ENCODE measurements around the gene IKBKE.
A peak's percentile ranks its signal among the peaks of the same experiment; 100 is the strongest.

IKBKE gene

GRCh38 chr1:206439205-206439604, 31.1 kb upstream of the IKBKE start:
- peaks cover 2% of the 10 kb centered on the region for H3K9me3 ChIP-seq (ENCODE audit: insufficient read depth, low read depth, low read length)
- no peak overlapping the region for H3K14ac ChIP-seq (ENCODE audit: low read length)
- no peak overlapping the region for H2AFZ ChIP-seq (ENCODE audit: insufficient read depth, low read length, poor library complexity)
- no peaks in the 10 kb centered on the region for H3K27me3 ChIP-seq (ENCODE audit: insufficient read depth, low read length)
- H3K4ac ChIP-seq (ENCODE audit: low read depth, low read length) = no peak overlapping the region
- no peak overlapping the region for H4K8ac ChIP-seq (ENCODE audit: low read depth, low read length)
- H2BK120ac ChIP-seq (ENCODE audit: insufficient read depth, low read length, poor library complexity) = no peak overlapping the region
- no peak overlapping the region for H3K4me2 ChIP-seq (ENCODE audit: low read length)
- WGBS (ENCODE audit: extremely low coverage, insufficient coverage, insufficient read length) = no CpG with 5 or more reads among the region's 2 CpGs
- H3K18ac ChIP-seq (ENCODE audit: low read length) = no peak overlapping the region
- DNase-seq = peak; percentile 33 to 72
- no peak overlapping the region for H2BK12ac ChIP-seq (ENCODE audit: low read length)
- H3K4me3 ChIP-seq (ENCODE audit: low read depth, low read length) = no peak overlapping the region
- H3K23ac ChIP-seq (ENCODE audit: low read length) = no peak overlapping the region
- H3K9ac ChIP-seq (ENCODE audit: low read length) = no peak overlapping the region
- H4K12ac ChIP-seq (ENCODE audit: low read depth, low read length) = no peak overlapping the region
- no peak overlapping the region for H3K27ac ChIP-seq (ENCODE audit: low read depth, low read length)
- H2BK5ac ChIP-seq (ENCODE audit: low read depth, low read length, poor library complexity) = no peak overlapping the region
- no peaks in the 10 kb centered on the region for H3K4me1 ChIP-seq (ENCODE audit: control insufficient read depth in 1 of 2, insufficient read depth in 2 of 2, low read length in 2 of 2)
- H4K91ac ChIP-seq (ENCODE audit: low read depth, low read length) = no peak overlapping the region
- H3K79me1 ChIP-seq (ENCODE audit: low read length) = no peaks in the 10 kb centered on the region
- H2AK5ac ChIP-seq (ENCODE audit: low read length) = no peak overlapping the region
- peaks cover 27 to 42% of the 10 kb centered on the region in 2 experiments for H3K36me3 ChIP-seq (ENCODE audit: control insufficient read depth in 1 of 2, insufficient read depth in 2 of 2, low read length in 2 of 2)
- H3K79me2 ChIP-seq (ENCODE audit: control insufficient read depth, insufficient read depth, low read length, poor library complexity) = no peaks in the 10 kb centered on the region

- Histone ChIP-seq H3K79me1 (ENCODE audit: low read length) (no peaks in the 10 kb centered on the region), H2BK120ac (ENCODE audit: insufficient read depth, low read length, poor library complexity) (no peak overlapping the region)
- no CpG with 5 or more reads among the region's 7 CpGs for WGBS (ENCODE audit: extremely low coverage, insufficient coverage, insufficient read length)
These were observed 28.8 kb upstream of the IKBKE start for GRCh38 chr1:206441336-206441967.

GRCh38 chr1:206442101-206442500, 28.2 kb upstream of the IKBKE start:
- Histone ChIP-seq H4K12ac (ENCODE audit: low read depth, low read length) (no peak overlapping the region), H3K14ac (ENCODE audit: low read length) (no peak overlapping the region), H3K4me1 (ENCODE audit: control insufficient read depth in 1 of 2, insufficient read depth in 2 of 2, low read length in 2 of 2) (no peaks in the 10 kb centered on the region), H2BK5ac (ENCODE audit: low read depth, low read length, poor library complexity) (no peak overlapping the region), H3K23ac (ENCODE audit: low read length) (no peak overlapping the region), H4K91ac (ENCODE audit: low read depth, low read length) (no peak overlapping the region), H3K4me2 (ENCODE audit: low read length) (no peak overlapping the region), H2AFZ (ENCODE audit: insufficient read depth, low read length, poor library complexity) (no peak overlapping the region), H3K79me1 (ENCODE audit: low read length) (no peaks in the 10 kb centered on the region), H3K9me3 (ENCODE audit: insufficient read depth, low read depth, low read length) (peaks cover 4% of the 10 kb centered on the region), H3K27ac (ENCODE audit: low read depth, low read length) (no peak overlapping the region), H2BK12ac (ENCODE audit: low read length) (no peak overlapping the region), H3K36me3 (ENCODE audit: control insufficient read depth in 1 of 2, insufficient read depth in 2 of 2, low read length in 2 of 2) (peaks cover 34 to 55% of the 10 kb centered on the region in 2 experiments), H3K79me2 (ENCODE audit: control insufficient read depth, insufficient read depth, low read length, poor library complexity) (no peaks in the 10 kb centered on the region), H3K18ac (ENCODE audit: low read length) (no peak overlapping the region), H2BK120ac (ENCODE audit: insufficient read depth, low read length, poor library complexity) (no peak overlapping the region), H3K4me3 (ENCODE audit: low read depth, low read length) (no peak overlapping the region), H2AK5ac (ENCODE audit: low read length) (no peak overlapping the region), H3K9ac (ENCODE audit: low read length) (no peak overlapping the region), H3K4ac (ENCODE audit: low read depth, low read length) (no peak overlapping the region), H3K27me3 (ENCODE audit: insufficient read depth, low read length) (no peaks in the 10 kb centered on the region), H4K8ac (ENCODE audit: low read depth, low read length) (no peak overlapping the region)
- no CpG with 5 or more reads among the region's 4 CpGs for WGBS (ENCODE audit: extremely low coverage, insufficient coverage, insufficient read length)
- no peak for DNase-seq

More at GRCh38 chr1:206441336-206441967, 28.8 kb upstream of the IKBKE start:
- no peak overlapping the region for H2AFZ ChIP-seq (ENCODE audit: insufficient read depth, low read length, poor library complexity)
- H2BK5ac ChIP-seq (ENCODE audit: low read depth, low read length, poor library complexity) = no peak overlapping the region
- H2BK12ac ChIP-seq (ENCODE audit: low read length) = no peak overlapping the region
- H3K4me3 ChIP-seq (ENCODE audit: low read depth, low read length) = no peak overlapping the region
- H4K8ac ChIP-seq (ENCODE audit: low read depth, low read length) = no peak overlapping the region
- no peak overlapping the region for H2AK5ac ChIP-seq (ENCODE audit: low read length)
- no peaks in the 10 kb centered on the region for H3K27me3 ChIP-seq (ENCODE audit: insufficient read depth, low read length)
- peaks cover 37 to 56% of the 10 kb centered on the region in 2 experiments for H3K36me3 ChIP-seq (ENCODE audit: control insufficient read depth in 1 of 2, insufficient read depth in 2 of 2, low read length in 2 of 2)
- no peak overlapping the region for H3K9ac ChIP-seq (ENCODE audit: low read length)
- H3K23ac ChIP-seq (ENCODE audit: low read length) = no peak overlapping the region
- H4K91ac ChIP-seq (ENCODE audit: low read depth, low read length) = no peak overlapping the region
- H3K4me1 ChIP-seq (ENCODE audit: control insufficient read depth in 1 of 2, insufficient read depth in 2 of 2, low read length in 2 of 2) = no peaks in the 10 kb centered on the region
- H3K14ac ChIP-seq (ENCODE audit: low read length) = no peak overlapping the region
- peaks cover 4% of the 10 kb centered on the region for H3K9me3 ChIP-seq (ENCODE audit: insufficient read depth, low read depth, low read length)
- H3K4ac ChIP-seq (ENCODE audit: low read depth, low read length) = no peak overlapping the region
- no peak overlapping the region for H3K18ac ChIP-seq (ENCODE audit: low read length)
- DNase-seq = no peak
- no peak overlapping the region for H3K4me2 ChIP-seq (ENCODE audit: low read length)
- H3K27ac ChIP-seq (ENCODE audit: low read depth, low read length) = no peak overlapping the region
- H4K12ac ChIP-seq (ENCODE audit: low read depth, low read length) = no peak overlapping the region
- no peaks in the 10 kb centered on the region for H3K79me2 ChIP-seq (ENCODE audit: control insufficient read depth, insufficient read depth, low read length, poor library complexity)

- no peak overlapping the region for H2BK12ac ChIP-seq (ENCODE audit: low read length)
- H3K4me3 ChIP-seq (ENCODE audit: low read depth, low read length) = peak overlapping the region; percentile 27
- H4K12ac ChIP-seq (ENCODE audit: low read depth, low read length) = no peak overlapping the region
- H3K27me3 ChIP-seq (ENCODE audit: insufficient read depth, low read length) = no peaks in the 10 kb centered on the region
- no peak overlapping the region for H4K91ac ChIP-seq (ENCODE audit: low read depth, low read length)
- peaks cover 33 to 49% of the 10 kb centered on the region in 2 experiments for H3K36me3 ChIP-seq (ENCODE audit: control insufficient read depth in 1 of 2, insufficient read depth in 2 of 2, low read length in 2 of 2)
- no peak overlapping the region for H3K14ac ChIP-seq (ENCODE audit: low read length)
- H2BK120ac ChIP-seq (ENCODE audit: insufficient read depth, low read length, poor library complexity) = no peak overlapping the region
- H3K79me2 ChIP-seq (ENCODE audit: control insufficient read depth, insufficient read depth, low read length, poor library complexity) = no peaks in the 10 kb centered on the region
- no peak overlapping the region for H2BK5ac ChIP-seq (ENCODE audit: low read depth, low read length, poor library complexity)
- no peak overlapping the region for H3K23ac ChIP-seq (ENCODE audit: low read length)
- H2AFZ ChIP-seq (ENCODE audit: insufficient read depth, low read length, poor library complexity) = no peak overlapping the region
- H3K18ac ChIP-seq (ENCODE audit: low read length) = no peak overlapping the region
- H3K4me1 ChIP-seq (ENCODE audit: control insufficient read depth in 1 of 2, insufficient read depth in 2 of 2, low read length in 2 of 2) = no peaks in the 10 kb centered on the region
- H3K27ac ChIP-seq (ENCODE audit: low read depth, low read length) = no peak overlapping the region
- no peak overlapping the region for H2AK5ac ChIP-seq (ENCODE audit: low read length)
- H4K8ac ChIP-seq (ENCODE audit: low read depth, low read length) = no peak overlapping the region
- no peak overlapping the region for H3K4me2 ChIP-seq (ENCODE audit: low read length)
- no peak for DNase-seq
- H3K9ac ChIP-seq (ENCODE audit: low read length) = no peak overlapping the region
- H3K9me3 ChIP-seq (ENCODE audit: insufficient read depth, low read depth, low read length) = peaks cover 4% of the 10 kb centered on the region
- no peak overlapping the region for H3K4ac ChIP-seq (ENCODE audit: low read depth, low read length)
- no CpG with 5 or more reads among the region's 4 CpGs for WGBS (ENCODE audit: extremely low coverage, insufficient coverage, insufficient read length)
- H3K79me1 ChIP-seq (ENCODE audit: low read length) = no peaks in the 10 kb centered on the region
These were observed 25.2 kb upstream of the IKBKE start for GRCh38 chr1:206445116-206445515.

Measured in trophoblast cell (in vitro differentiated cells and primary cell).